H54 (cell line): ENCODE results near the gene DLX5.
"Not testable (repeated sequence)": the region's sequence is repeated elsewhere in the genome, so short reads cannot be mapped to it uniquely, and the experiment has no call there.

ENCODE experiments used
- DNase-seq: peaks from one replicate; pipeline ENCODE4 v3.0.0; 2011; ENCODE audit warnings: low spot score, mixed read lengths; ENCODE audit not compliant: insufficient read length
- FAIRE-seq: peaks from 3 replicates; lab custom pipeline; 2011; peaks lifted over from hg19 to GRCh38; lab: Jason Lieb, UNC
- POLR2A ChIP-seq: IDR thresholded peaks from 2 replicates; pipeline ENCODE4 v1.6.1; 2011; ENCODE audit warnings: low read depth, mild to moderate bottlenecking, low read length

The DLX5 gene

DNA sequence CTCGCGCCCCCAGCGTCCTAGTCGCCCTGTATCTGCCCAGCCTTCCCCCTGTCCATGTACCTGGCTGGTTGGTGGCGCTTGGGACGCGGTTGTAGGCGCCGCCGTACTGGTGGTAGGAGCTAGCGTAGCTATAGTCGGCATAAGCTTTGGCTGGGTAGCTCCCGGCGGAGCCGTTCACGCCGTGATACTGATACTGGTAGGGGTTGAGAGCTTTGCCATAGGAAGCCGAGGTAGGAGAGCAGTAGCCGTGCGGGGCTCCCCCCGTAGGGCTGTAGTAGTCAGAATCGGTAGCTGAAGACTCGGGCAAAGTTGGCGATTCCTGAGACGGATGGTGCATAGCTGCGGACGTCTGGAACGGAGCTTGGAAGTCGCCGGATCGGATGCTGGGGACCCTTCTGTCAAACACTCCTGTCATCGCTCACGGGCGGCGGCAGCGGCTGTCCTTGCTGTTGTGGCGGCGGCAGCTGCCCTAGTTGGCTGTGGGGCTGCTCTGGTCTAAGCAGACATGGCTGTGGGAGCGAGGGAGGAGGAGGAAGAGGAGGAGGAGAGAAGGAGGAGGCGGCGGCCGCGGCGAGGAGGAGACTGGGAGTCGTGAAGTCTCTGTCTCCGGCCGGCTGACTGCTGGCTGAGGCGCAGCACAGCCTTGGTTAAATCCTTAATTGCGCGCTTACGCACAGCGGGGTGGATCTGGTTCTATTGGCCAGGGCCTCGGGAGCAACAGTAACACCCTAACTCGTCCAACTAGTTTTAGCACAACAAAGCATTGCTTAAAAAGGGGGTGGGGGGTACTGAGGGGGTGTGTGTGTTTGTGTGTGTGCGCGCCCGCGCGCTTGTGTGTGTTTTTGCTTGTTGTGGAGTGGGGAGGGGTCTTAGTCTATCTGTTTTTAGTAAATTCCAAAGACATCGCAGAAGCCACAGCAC lies at the start of gene DLX5:
TSS of gene DLX5 (minus strand) at position 623 of the 921 bp plus-strand sequence. CDS start at position 415, 208 bp downstream.
- DNase-seq = peak; percentile 68
- peak; percentile 78 for TF ChIP-seq POLR2A
- FAIRE-seq = no peak

DNA sequence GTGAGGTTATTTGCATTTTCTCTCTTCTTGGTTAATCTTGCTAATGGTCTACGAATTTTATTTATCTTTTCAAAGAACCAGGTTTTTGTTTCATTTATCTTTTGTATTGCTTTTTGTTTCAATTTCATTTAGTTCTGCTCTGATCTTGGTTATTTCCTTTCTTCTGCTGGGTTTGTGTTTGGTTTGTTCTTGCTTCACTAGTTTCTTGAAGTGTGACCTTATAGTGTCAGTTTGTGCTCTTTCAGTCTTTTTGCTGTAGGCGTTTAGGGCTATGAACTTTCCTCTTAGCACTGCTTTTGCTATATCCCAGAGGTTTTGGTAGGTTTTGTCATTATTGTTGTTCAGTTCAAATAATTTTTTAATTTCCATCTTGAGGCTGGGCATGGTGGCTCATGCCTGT lies 47.4 kb upstream of the DLX5 start:
- not testable (repeated sequence) for DNase-seq

DNA sequence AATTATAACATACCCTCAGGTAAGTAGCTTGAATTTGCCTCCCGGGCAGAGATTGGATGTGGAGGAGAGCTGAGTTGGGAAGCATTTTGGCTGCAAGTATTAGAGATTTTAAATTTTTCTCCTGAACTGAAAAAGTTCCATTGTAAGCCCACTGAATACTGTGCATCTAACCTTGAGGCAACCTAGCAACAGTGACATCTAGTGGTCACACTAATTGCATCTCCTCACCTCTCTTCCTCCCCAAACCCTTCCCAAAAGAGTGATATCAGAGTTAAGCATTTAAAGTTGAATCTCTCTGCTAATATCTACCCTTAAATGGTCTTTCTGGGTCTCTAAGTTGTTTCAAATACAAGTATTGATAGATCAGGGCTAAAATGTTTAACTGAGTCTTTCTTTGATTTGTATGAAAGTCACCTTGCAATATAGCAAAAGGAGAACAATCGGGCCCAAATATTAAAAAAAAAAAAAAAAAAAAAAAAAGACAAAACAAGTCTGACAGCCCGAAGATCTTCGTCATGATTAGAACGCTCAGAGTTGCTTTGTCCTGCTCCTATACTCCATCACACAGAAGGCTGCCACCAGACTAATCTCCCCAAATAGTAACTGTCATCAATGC lies 40.4 kb upstream of the DLX5 start:
- no peak for TF ChIP-seq POLR2A
- peak; percentile 17 for DNase-seq
- FAIRE-seq = peak; percentile 79

More for the DNA sequence above, 47.4 kb upstream of the DLX5 start:
- not testable (repeated sequence) for FAIRE-seq

DNA sequence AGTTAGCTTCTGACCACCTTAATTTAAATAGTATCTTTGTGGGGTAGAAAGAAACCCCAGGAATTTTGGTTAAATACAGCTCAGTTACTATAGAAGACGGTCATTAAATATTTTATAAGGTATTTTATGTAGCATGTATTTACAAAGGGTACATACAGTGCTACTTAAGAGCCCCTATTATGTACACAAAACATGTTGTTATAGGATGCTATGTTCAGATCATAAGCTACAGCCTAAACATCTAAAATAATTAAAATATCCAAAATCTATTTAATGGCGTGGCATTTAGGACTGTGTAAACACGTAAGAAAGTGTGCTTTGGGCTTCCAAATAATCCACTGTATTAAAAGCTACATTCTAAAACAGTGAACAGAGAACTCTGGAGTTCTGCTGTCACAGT lies 39.4 kb upstream of the DLX5 start:
- no peak for DNase-seq
- no peak for TF ChIP-seq POLR2A
- no peak for FAIRE-seq

DNA sequence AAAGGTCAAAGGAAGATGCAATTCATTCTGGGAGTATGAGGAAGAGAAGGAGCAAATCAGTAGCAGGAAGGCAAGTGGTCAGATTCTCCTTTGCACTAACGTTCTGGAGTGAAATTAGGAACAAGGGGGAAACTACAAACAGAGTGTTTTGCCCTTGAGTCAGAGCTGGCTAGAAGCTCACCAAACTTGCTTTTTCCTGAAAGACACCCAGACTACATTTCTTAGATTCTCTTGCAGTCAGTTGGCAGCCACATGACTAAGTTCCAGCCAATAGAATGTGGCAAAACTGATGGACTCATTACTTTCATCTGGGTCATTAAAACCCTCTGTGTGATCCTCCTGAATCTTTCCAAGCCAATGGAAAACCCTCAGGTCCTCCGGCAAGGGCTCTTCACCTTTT lies 18.6 kb upstream of the DLX5 start:
- no peak for TF ChIP-seq POLR2A
- DNase-seq (no peak), FAIRE-seq (no peak)

DNA sequence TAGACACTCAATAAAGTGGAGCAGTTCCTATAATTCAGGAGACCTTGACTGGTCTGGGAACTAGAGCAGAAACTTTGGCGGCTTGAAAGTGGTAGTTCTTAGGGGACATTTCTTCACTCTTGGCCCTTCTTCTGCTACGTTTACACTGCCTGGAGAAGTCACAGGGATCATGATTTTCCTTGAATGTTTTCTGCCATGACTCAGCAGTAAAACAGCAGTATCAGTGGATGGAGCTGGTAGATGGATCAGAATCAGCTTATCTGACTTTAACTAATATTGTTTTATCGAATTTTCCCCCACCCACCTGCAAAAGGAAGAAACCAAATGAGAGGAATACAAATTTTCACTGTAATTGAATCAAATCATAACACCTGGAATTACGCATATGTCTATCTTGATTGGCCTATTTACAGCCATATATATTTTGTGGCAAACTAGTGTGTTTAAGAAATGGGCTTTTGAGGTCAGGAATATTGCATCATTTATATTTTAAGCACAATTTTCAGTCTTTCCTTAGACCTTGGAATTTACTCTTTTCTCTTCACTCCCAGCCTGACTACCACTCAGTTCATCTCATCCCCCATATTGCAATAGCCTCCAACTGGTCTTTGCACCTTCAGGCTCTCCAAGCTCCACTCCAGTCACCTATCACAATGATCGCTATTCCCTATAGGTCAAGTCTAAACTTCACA lies 14.9 kb upstream of the DLX5 start:
- no peak for FAIRE-seq
- DNase-seq = no peak

DNA sequence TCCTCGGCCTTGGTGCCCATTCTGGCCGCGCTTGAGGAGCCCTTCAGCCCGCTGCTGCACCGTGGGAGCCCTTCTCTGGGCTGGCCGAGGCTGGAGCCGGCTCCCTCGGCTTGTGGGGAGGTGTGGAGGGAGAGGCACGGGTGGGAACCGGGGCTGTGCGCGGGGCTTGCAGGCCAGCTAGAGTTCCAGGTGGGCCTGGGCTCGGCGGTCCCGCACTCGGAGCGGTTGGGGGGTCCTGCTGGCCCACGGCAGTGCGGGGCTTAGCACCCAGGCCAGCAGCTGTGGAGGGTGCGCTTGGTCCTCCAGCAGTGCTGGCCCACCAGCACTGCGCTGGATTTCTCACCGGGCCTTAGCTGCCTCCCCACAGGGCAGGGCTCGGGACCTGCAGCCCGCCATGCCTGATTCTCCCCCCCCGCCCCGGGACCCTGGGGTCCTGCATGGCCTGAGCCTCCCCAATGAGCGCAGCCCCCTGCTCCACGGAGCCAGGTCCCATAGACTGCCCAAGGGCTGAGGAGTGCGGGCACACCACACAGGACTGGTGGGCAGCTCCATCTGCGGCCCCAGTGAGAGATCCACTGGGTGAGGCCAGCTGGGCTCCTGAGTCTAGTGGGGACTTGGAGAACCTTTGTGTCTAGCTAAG lies 9.7 kb upstream of the DLX5 start:
- not testable (repeated sequence) for DNase-seq, FAIRE-seq

More for the DNA sequence above, 14.9 kb upstream of the DLX5 start:
- TF ChIP-seq POLR2A = no peak

DNA sequence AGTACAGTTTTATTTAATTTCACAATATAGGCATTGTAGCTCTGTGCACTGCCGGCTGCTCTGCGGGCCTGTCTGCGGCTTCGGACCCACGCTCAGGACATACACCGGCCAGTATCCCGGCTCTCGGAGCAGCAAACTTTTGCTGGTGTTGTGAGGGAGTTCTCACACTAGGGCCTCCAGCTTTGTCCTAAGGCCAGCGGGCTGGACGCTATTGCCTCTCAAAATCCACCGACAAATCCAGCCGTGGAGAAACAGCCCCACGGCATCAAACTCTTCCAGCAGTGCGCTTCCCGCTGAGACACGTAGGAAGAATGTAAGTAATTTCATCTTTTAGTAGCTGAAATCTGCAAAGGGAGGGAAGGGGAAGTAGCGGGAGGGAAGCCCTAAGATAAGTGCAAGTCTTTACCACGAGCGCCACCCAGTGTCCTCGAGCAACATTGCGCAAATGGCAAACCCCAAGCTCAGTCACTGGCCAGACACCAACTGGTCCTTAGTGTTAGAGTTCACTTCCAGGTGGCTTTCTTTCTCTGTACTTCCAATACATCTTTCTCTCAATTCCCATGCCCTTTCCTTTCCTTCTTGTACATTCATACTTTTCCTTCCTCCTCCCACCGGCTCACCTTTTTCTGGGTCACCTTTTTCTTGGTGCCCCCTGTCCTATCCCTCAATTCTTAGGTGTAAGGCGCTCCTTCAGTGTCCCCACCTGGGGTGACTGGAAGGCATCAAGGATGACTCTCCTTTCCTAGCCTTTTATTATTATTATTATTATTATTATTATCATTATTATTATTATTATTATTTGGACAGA lies 3.0 kb upstream of the DLX5 start:
- DNase-seq = peak; percentile 78
- FAIRE-seq = peak; percentile 15
- no peak for TF ChIP-seq POLR2A

DNA sequence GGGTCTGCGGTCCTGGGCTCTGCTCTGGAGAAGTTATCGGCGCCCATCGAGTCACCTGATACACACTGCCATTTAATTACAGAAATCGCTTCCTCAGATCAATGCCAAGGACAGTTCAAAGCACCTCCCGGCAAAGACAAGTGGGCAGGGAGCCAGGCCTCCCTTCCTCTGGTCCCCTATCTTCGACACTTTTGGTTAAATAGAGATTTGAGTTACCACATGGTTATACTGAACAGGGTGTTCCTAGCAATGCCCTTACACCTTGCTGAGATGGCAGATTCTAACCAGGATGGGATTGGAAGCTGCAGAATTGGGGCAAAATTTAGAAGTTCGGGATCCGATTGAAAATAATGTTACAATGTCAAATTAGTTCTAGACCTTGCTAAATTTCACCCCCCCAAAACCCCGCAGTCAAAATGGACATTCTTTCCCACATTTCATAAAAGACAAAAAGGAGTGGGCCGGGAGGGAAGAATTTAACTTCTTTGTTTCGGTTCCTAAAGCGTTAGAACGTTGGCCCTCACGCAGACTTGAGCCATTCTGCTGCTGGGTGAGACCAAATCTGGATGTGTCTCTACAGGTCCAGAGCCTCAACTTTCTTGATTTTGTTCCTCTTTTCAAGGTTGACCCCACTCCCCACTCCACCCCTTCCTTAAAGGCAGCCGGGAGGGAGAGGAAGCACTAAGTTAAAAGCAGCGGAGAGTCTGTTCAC lies 2.2 kb upstream of the DLX5 start:
- DNase-seq (no peak), FAIRE-seq (no peak)
- TF ChIP-seq POLR2A = no peak

DNA sequence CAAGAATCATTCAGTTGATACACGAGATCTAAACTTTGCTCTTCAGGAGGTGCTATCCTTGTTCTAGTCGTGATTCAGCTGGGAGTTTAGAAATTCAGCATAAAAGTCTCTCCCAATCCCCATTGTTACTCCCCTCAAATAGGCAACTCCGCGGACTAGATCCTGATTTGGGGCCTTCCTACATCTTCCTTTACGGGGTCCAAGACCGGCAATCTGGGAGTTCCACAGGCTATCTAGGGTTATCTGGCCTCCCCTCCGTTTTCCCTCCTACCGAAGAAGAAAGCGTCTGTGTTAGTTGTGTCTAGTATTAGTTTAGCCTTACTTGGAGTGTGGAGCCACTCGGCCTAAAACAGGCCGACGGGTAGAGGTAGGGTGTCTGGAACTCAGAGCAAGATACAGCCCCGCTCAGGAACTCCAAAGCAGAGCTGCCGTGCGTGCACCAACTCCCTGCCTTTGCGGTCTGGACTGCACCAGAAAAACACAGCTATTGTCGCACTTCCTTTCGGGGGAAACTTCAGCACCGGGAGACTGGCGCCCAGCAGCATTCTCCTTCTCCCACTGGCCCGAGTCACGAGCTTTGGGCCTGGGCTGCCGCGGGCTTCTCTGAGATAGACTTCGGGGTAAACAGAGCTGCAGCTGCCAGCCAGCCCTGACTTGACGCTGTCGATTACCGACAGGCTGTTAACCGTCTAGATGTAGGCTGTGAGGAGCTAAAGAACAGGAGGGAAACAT lies 1.5 kb upstream of the DLX5 start:
- TF ChIP-seq POLR2A = no peak
- DNase-seq (no peak), FAIRE-seq (no peak)

DNA sequence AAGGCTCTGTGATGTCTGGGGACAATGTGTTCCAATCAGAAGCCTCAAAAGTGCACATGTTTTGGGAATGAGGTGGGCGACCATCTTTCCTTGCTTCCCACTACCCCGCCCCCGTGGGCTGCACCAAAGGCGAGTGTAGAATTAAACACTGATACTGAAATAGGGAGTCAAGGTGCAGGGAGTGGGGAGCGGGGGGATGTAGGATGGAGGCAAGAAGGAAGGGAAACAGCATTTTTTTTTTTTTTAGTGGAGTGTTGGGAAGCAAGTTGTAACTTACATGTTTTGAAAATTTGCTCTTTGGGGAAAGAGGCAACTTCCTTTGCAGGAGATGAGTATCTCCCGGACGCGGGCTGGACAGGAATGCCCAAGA lies 484 bp upstream of the DLX5 start:
- FAIRE-seq (no peak), DNase-seq (no peak)
- no peak for TF ChIP-seq POLR2A
